ENCODE measurements around the gene HOMEZ. TPM values are rescaled to one million over a fixed set of nuclear protein-coding genes. Genes with fewer than 3 reads are reported as not detected.

The HOMEZ gene, protein sequence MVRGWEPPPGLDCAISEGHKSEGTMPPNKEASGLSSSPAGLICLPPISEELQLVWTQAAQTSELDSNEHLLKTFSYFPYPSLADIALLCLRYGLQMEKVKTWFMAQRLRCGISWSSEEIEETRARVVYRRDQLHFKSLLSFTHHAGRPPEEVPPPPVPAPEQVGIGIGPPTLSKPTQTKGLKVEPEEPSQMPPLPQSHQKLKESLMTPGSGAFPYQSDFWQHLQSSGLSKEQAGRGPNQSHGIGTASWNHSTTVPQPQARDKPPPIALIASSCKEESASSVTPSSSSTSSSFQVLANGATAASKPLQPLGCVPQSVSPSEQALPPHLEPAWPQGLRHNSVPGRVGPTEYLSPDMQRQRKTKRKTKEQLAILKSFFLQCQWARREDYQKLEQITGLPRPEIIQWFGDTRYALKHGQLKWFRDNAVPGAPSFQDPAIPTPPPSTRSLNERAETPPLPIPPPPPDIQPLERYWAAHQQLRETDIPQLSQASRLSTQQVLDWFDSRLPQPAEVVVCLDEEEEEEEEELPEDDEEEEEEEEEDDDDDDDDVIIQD
- 11.3 and 11.7 TPM in 2 replicates for total RNA-seq
- 16.8 and 17.7 TPM in 2 replicates for polyA plus RNA-seq
- polyA plus RNA-seq (2011; cell fraction: cytosol; rRNA removed): 16.4 and 16.9 TPM in 2 replicates
- polyA plus RNA-seq (2011; cell fraction: nucleus; rRNA removed): 6.7 and 8.7 TPM in 2 replicates
- 7.3 and 8.0 TPM in 2 replicates for polyA plus RNA-seq (2012)
- polyA minus RNA-seq: 23.3 and 27.7 TPM in 2 replicates
- 18.6 TPM for polyA minus RNA-seq (2011; cell fraction: cytosol; rRNA and poly(A)+ RNA removed)
- polyA minus RNA-seq (2011; cell fraction: nucleus; rRNA and poly(A)+ RNA removed): 5.8 and 7.4 TPM in 2 replicates
- Bru-seq, nascent RNA: percentile 55 among the genes with signal in this experiment
- percentile 49 among the genes with signal in this experiment for BruChase-seq, experiment 1, labeled RNA remaining after a 6-hour chase
- percentile 52 among the genes with signal in this experiment for BruChase-seq, experiment 2, labeled RNA remaining after a 2-hour chase
- long read RNA-seq, full-length matches to known transcripts: 7 of 19 reads
- long read RNA-seq, partial matches to known transcripts: 7 of 19 reads
- long read RNA-seq, other reads (novel, unspliced or antisense): 5 of 19 reads

DNA sequence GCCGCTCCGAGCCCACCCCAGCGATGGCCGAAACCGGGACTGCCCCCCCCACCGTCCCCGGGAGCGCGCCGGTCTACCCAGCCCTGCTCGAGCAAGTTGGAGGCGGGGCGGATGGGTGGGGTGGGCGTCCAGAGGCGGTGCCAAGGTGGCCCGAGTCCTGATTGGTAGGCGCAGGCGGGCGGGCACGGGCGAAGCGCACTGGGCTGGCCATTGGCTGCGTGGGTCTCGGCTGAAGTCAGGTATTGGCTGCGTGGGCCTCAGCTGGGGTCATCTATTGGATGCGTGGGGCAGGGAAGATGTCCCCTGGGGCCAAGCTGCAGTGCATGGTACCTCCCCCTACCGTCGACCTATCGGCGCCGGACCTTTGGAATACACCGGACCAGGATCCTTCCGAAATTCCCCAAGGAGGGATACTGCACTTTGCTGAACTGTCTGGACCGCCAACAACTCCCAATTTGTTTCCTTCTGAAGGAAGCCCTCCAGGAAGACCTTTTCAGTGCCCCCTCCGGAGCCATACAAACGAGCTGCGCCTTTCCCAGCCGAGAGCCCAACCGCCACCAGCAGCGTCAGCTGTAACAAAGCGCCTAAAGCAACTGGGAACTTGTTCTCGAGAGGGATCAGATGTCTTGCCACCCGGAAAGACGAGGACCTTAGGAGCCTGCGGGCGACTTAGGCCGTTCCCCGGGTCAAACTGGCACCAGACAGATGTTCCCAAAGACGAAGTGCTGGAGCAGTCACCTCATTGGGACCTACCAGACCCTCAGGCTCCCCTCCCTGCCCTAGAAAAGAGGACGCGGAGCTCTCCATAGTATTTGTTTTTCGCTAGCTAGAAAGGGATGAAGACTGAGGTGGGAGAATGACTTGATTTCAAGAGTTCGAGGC is at the start of gene HOMEZ:
TSS of gene HOMEZ (minus strand) at position 113 of the 882 bp plus-strand sequence. CDS start 180 bp downstream, outside the sequence.
- Histone ChIP-seq H3K27me3 (ENCODE audit: control insufficient read depth in 2 of 2, insufficient read depth in 2 of 2, low read length in 2 of 2) (peaks cover 2 to 12% of the 10 kb centered on the region in 2 experiments), H3K4me1 (ENCODE audit: control insufficient read depth, extremely low read depth, insufficient read depth, low read length) (peaks cover 21% of the 10 kb centered on the region), H2AFZ (ENCODE audit: low read depth, low read length) (peak within 1 kb of the TSS; percentile 93), H3K36me3 (ENCODE audit: control insufficient read depth in 2 of 2, extremely low read depth in 1 of 2, insufficient read depth in 2 of 2, low read length in 2 of 2) (no peaks in the 10 kb centered on the region), H3K4me3 (replicated peaks in 1 of 3; ENCODE audit: insufficient read depth in 1 of 3, low read depth in 1 of 3, low read length in 3 of 3) (peak within 1 kb of the TSS; percentile 79 to 98 (median 94)), H3K27ac (ENCODE audit: insufficient read depth, low read depth, low read length) (peak within 1 kb of the TSS; percentile 65), H3K9ac (replicated peaks; ENCODE audit: extremely low read depth, insufficient read depth, low read length) (peak within 1 kb of the TSS; percentile 82), H3K79me2 (ENCODE audit: control insufficient read depth, insufficient read depth, low read length) (peaks cover 14% of the 10 kb centered on the region), H3K9me1 (replicated peaks; ENCODE audit: control insufficient read depth, extremely low read depth, insufficient read depth, low read length) (no peaks in the 10 kb centered on the region), H3K4me2 (ENCODE audit: insufficient read depth, low read length) (peak within 1 kb of the TSS; percentile 96), H4K20me1 (replicated peaks; ENCODE audit: control insufficient read depth, extremely low read depth, insufficient read depth, low read length) (no peaks in the 10 kb centered on the region), H3K9me3 (replicated peaks; ENCODE audit: control insufficient read depth, insufficient read depth, low read length) (no peaks in the 10 kb centered on the region)
- peak; percentile 99 for DNase-seq (ENCODE audit: low read depth, low spot score)
- dilution Hi-C loops (cut with MboI; ENCODE audit: extremely low pct_ligation_motif_present, low sequenced_read_pairs): no loop called here
- intact Hi-C loops (cut with micrococcal nuclease): loop anchor here (1.0 to 2.0 kb wide), 4 partner anchors 9 to 183 kb away; partner anchors contain the start of genes NGDN and PABPN1
- peak; percentile 40 for TF ChIP-seq POLR2AphosphoS5 (IDR thresholded peaks at IDR 0.05; ENCODE audit: insufficient read depth, low read depth, low read length)
- TF ChIP-seq JUN (IDR thresholded peaks at IDR 0.05; ENCODE audit: borderline replicate concordance, insufficient read depth, insufficient read length, low read depth): no peak
- no peak for TF ChIP-seq GATA2 (IDR thresholded peaks at IDR 0.05; ENCODE audit: insufficient read depth, insufficient read length, low read depth, low read length)
- TF ChIP-seq, protein P1, sequence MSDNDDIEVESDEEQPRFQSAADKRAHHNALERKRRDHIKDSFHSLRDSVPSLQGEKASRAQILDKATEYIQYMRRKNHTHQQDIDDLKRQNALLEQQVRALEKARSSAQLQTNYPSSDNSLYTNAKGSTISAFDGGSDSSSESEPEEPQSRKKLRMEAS (IDR thresholded peaks at IDR 0.05; ENCODE audit: insufficient read depth, insufficient read length): no peak
- no peak for TF ChIP-seq FOS (IDR thresholded peaks at IDR 0.05; ENCODE audit: borderline replicate concordance, insufficient read depth, low read length)
- TF ChIP-seq EZH2 (IDR thresholded peaks at IDR 0.05; ENCODE audit: borderline replicate concordance, low read depth, low read length, severe bottlenecking): peak; percentile 69
- no peak for TF ChIP-seq MYC (IDR thresholded peaks at IDR 0.05; ENCODE audit: low read depth, low read length)
- peak; percentile 84 for TF ChIP-seq POLR2A (IDR thresholded peaks at IDR 0.05; ENCODE audit: low read depth, low read length)
- no peak for TF ChIP-seq CTCF (IDR thresholded peaks at IDR 0.05; ENCODE audit: extremely low read depth in 1 of 2, insufficient read depth in 1 of 2, low read depth in 1 of 2, low read length in 2 of 2)
- ChIA-PET POLR2A (interaction anchor here (1.1 kb wide), 1 partner anchor 15 kb away, joined by 5 read pairs; no protein-coding TSS in a partner anchor), CTCF (interaction anchor here (0.8 to 4.7 kb wide), 9 partner anchors 8 to 166 kb away, joined by 3 to 36 read pairs (median 4); partner anchors contain the start of gene PABPN1)
- FAIRE-seq: peak; percentile 97
- BruUV-seq (replicated peaks): TSS peak; percentile 95

All from endothelial cell of umbilical vein (primary cell).